ENCODE measurements around the gene NPB.

GRCh38 chr17:81885454-81885853 is 16.6 kb upstream of the NPB start:
- no peak for TF ChIP-seq CTCF (IDR thresholded peaks at IDR 0.05; ENCODE audit: poor library complexity, severe bottlenecking)
- no peak for TF ChIP-seq MXI1 (conservative IDR thresholded peaks at IDR 0.05; ENCODE audit: poor library complexity, severe bottlenecking)
